IMR-90 (cell line): ENCODE results near the gene PGLYRP3. TPM values are rescaled to one million over a fixed set of nuclear protein-coding genes. Genes with fewer than 3 reads are reported as not detected.

Experiments used
- ATAC-seq: fragments of 200-7000 bp; cut with Tn5 transposase; 2 replicates; pipeline ENCODE4 v1.9.1; 2020; ENCODE audit warnings: low read depth, mild to moderate bottlenecking, moderate library complexity
- BruUV-seq: library from RNA; stranded (reverse); fragments of 400-500 nt; replicated peaks from 2 replicates; lab custom pipeline; 2021; lab: Mats Ljungman, UMichigan
- CTCF ChIA-PET: fragments of 300-600 bp; formaldehyde crosslinking; extraction: SDS; loops from one replicate; lab custom pipeline; 2021; ENCODE audit warnings: antibody characterized with exemption; lab: Yijun Ruan, JAX
- POLR2A ChIA-PET: fragments of 300-600 bp; sonication (Branson Sonifier 250); formaldehyde crosslinking; loops from one replicate; lab custom pipeline; 2022; ENCODE audit warnings: antibody characterized with exemption; ENCODE audit not compliant: unreplicated experiment; lab: Charles Lee
- DNase-seq: peaks from one replicate; pipeline ENCODE4 v3.0.0; 2013
- H2AFZ ChIP-seq: replicated peaks from 2 replicates; pipeline ENCODE3; 2013; ENCODE audit warnings: low read length, mild to moderate bottlenecking; ENCODE audit not compliant: poor library complexity
- H2AK5ac ChIP-seq: 2 replicates; pipeline ENCODE4 v1.6.1; 2013; ENCODE audit warnings: low read depth, low read length, inconsistent platforms
- H2AK9ac ChIP-seq: replicated peaks from 2 replicates; pipeline ENCODE3; 2013; ENCODE audit warnings: mild to moderate bottlenecking, low read depth, low read length, moderate library complexity; ENCODE audit not compliant: poor library complexity
- H2BK120ac ChIP-seq: 2 replicates; pipeline ENCODE4 v1.6.1; 2013; ENCODE audit warnings: low read depth, low read length, inconsistent platforms
- H2BK15ac ChIP-seq: 3 replicates; pipeline ENCODE4 v1.6.1; 2013; ENCODE audit warnings: low read depth, low read length, inconsistent platforms
- H2BK20ac ChIP-seq: 2 replicates; pipeline ENCODE4 v1.6.1; 2013; ENCODE audit warnings: low read depth, mild to moderate bottlenecking, inconsistent platforms, low read length, moderate library complexity
- H2BK5ac ChIP-seq: 2 replicates; pipeline ENCODE4 v1.6.1; 2013; ENCODE audit warnings: mild to moderate bottlenecking, low read depth, low read length, inconsistent platforms; ENCODE audit not compliant: poor library complexity, severe bottlenecking
- H3K14ac ChIP-seq: replicated peaks from 2 replicates; pipeline ENCODE4 v1.6.1; 2013; ENCODE audit warnings: low read depth, low read length, inconsistent platforms
- H3K18ac ChIP-seq: 2 replicates; pipeline ENCODE4 v1.6.1; 2013; ENCODE audit warnings: low read depth, low read length, control low read depth
- H3K23ac ChIP-seq: 2 replicates; pipeline ENCODE4 v1.6.1; 2013; ENCODE audit warnings: low read depth, low read length, inconsistent platforms
- H3K27ac ChIP-seq: 2 replicates; pipeline ENCODE4 v1.5.1; 2013; ENCODE audit warnings: mild to moderate bottlenecking, control low read depth, low read length; ENCODE audit not compliant: insufficient read depth
- H3K27me3 ChIP-seq: 2 replicates; pipeline ENCODE4 v1.6.1; 2013; ENCODE audit warnings: low read length; ENCODE audit not compliant: control insufficient read depth, insufficient read depth
- H3K36me3 ChIP-seq: 2 replicates; pipeline ENCODE4 v1.6.1; 2013; ENCODE audit warnings: low read length, mixed read lengths; ENCODE audit not compliant: control insufficient read depth, insufficient read depth
- H3K4ac ChIP-seq: 2 replicates; pipeline ENCODE4 v1.6.1; 2013; ENCODE audit warnings: low read depth, low read length, inconsistent platforms
- H3K4me1 ChIP-seq: 2 replicates; pipeline ENCODE4 v1.6.1; 2013; ENCODE audit warnings: low read length, mixed read lengths; ENCODE audit not compliant: control insufficient read depth, insufficient read depth
- H3K4me2 ChIP-seq: 2 replicates; pipeline ENCODE4 v1.6.1; 2013; ENCODE audit warnings: low read depth, mild to moderate bottlenecking, control low read depth, low read length, moderate library complexity
- H3K4me3 ChIP-seq: 2 replicates; pipeline ENCODE4 v1.5.1; 2013; ENCODE audit warnings: low read depth, mild to moderate bottlenecking, control low read depth, low read length, moderate library complexity; ENCODE audit not compliant: insufficient read depth
- H3K56ac ChIP-seq: 2 replicates; pipeline ENCODE4 v1.6.1; 2013; ENCODE audit warnings: low read length, inconsistent platforms; ENCODE audit not compliant: insufficient read depth; ENCODE audit errors: extremely low read depth
- H3K79me1 ChIP-seq, 2 experiments: 2 replicates each; pipeline ENCODE4 v1.6.1; 2013; ENCODE audit warnings: low read length in 2 of 2, inconsistent platforms in 1 of 2, low read depth in 1 of 2
- H3K9ac ChIP-seq: 2 replicates; pipeline ENCODE4 v1.6.1; 2013; ENCODE audit warnings: low read depth, low read length, control low read depth
- H3K9me1 ChIP-seq: 2 replicates; pipeline ENCODE4 v1.6.1; 2013; ENCODE audit warnings: low read length, inconsistent platforms; ENCODE audit not compliant: insufficient read depth
- H3K9me3 ChIP-seq: 2 replicates; pipeline ENCODE4 v1.6.1; 2013; ENCODE audit warnings: low read length; ENCODE audit not compliant: control insufficient read depth, insufficient read depth
- H4K20me1 ChIP-seq: 2 replicates; pipeline ENCODE4 v1.6.1; 2013; ENCODE audit warnings: low read length, inconsistent platforms; ENCODE audit not compliant: insufficient read depth
- H4K5ac ChIP-seq: 2 replicates; pipeline ENCODE4 v1.6.1; 2013; ENCODE audit warnings: mild to moderate bottlenecking, low read depth, low read length, control low read depth
- H4K8ac ChIP-seq, 2 experiments: 2 replicates each; pipeline ENCODE4 v1.6.1; 2013; ENCODE audit warnings: low read depth in 2 of 2, low read length in 2 of 2, control low read depth in 1 of 2, inconsistent platforms in 1 of 2
- H4K91ac ChIP-seq: 2 replicates; pipeline ENCODE4 v1.6.1; 2013; ENCODE audit warnings: low read depth, low read length, inconsistent platforms; ENCODE audit not compliant: insufficient read depth
- BHLHE40 ChIP-seq: fragments of 150-350 bp; IDR thresholded peaks from 2 replicates; pipeline ENCODE4 v1.6.1; 2016; ENCODE audit warnings: mild to moderate bottlenecking, low read depth, low read length
- CEBPB ChIP-seq: IDR thresholded peaks from 2 replicates; pipeline ENCODE4 v1.6.1; 2012; ENCODE audit warnings: low read depth, low read length, improper control_type of control experiment
- CHD1 ChIP-seq: IDR thresholded peaks from 2 replicates; pipeline ENCODE4 v1.6.1; 2012; ENCODE audit warnings: low read depth, low read length, improper control_type of control experiment
- CTCF ChIP-seq: conservative IDR thresholded peaks from 2 replicates; pipeline ENCODE4 v1.5.1; 2012; ENCODE audit warnings: mild to moderate bottlenecking, low read depth, low read length, improper control_type of control experiment
- ELK1 ChIP-seq: fragments of 150-350 bp; IDR thresholded peaks from 2 replicates; pipeline ENCODE4 v1.6.1; 2016; ENCODE audit warnings: low read depth, mild to moderate bottlenecking, low read length, moderate library complexity, borderline replicate concordance
- FOS ChIP-seq: fragments of 150-350 bp; IDR thresholded peaks from 2 replicates; pipeline ENCODE4 v1.6.1; 2016; ENCODE audit warnings: low read depth, low read length
- MAFK ChIP-seq: IDR thresholded peaks from 2 replicates; pipeline ENCODE4 v1.6.1; 2012; ENCODE audit warnings: low read depth, low read length, improper control_type of control experiment
- MAZ ChIP-seq: IDR thresholded peaks from 2 replicates; pipeline ENCODE4 v1.6.1; 2012; ENCODE audit warnings: low read depth, mild to moderate bottlenecking, low read length, improper control_type of control experiment, moderate library complexity, borderline replicate concordance
- MXI1 ChIP-seq: IDR thresholded peaks from 2 replicates; pipeline ENCODE4 v1.6.1; 2012; ENCODE audit warnings: low read depth, mild to moderate bottlenecking, low read length, moderate library complexity, borderline replicate concordance
- NFE2L2 ChIP-seq: fragments of 150-350 bp; IDR thresholded peaks from 2 replicates; pipeline ENCODE4 v1.6.1; 2016; ENCODE audit warnings: low read depth, mild to moderate bottlenecking, low read length
- POLR2A ChIP-seq: IDR thresholded peaks from 2 replicates; pipeline ENCODE4 v1.6.1; 2012; ENCODE audit warnings: mild to moderate bottlenecking, low read depth, low read length
- RAD21 ChIP-seq: IDR thresholded peaks from 2 replicates; pipeline ENCODE4 v1.6.1; 2012; ENCODE audit warnings: low read length, improper control_type of control experiment
- RCOR1 ChIP-seq: IDR thresholded peaks from 2 replicates; pipeline ENCODE4 v1.6.1; 2012; ENCODE audit warnings: mild to moderate bottlenecking, low read length, improper control_type of control experiment; ENCODE audit not compliant: insufficient replicate concordance
- RFX5 ChIP-seq: IDR thresholded peaks from 2 replicates; pipeline ENCODE4 v1.8.0; 2012; ENCODE audit warnings: low read depth, mild to moderate bottlenecking, low read length, moderate library complexity
- SMC3 ChIP-seq: fragments of 150-350 bp; IDR thresholded peaks from 2 replicates; pipeline ENCODE4 v1.6.1; 2016; ENCODE audit warnings: low read depth, mild to moderate bottlenecking, antibody characterized with exemption, low read length, moderate library complexity
- USF2 ChIP-seq: fragments of 150-350 bp; IDR thresholded peaks from 2 replicates; pipeline ENCODE4 v1.6.1; 2017; ENCODE audit warnings: mild to moderate bottlenecking, antibody characterized with exemption, low read length, low read depth
- WGBS, 2 experiments: methylation state at CpG; one replicate each; pipeline versions ENCODE4 v1.1.5 to v1.1.7; 2013; ENCODE audit warnings: missing lambda C conversion rate in 2 of 2; ENCODE audit not compliant: insufficient read length in 1 of 2; ENCODE audit errors: extremely low coverage in 2 of 2; 5-methylcytosine and 5-hydroxymethylcytosine counted together
- dilution Hi-C: fragments of 300-500 bp; cut with HindIII; formaldehyde crosslinking; loops from one replicate; pipeline ENCODE4 v1.14.3; 2018; ENCODE audit warnings: low sequenced_read_pairs; ENCODE audit not compliant: unreplicated experiment
- in situ Hi-C: fragments of 300-500 bp; cut with MboI; formaldehyde crosslinking; loops from 3 replicates; pipeline ENCODE4 v1.14.3; 2019; ENCODE audit warnings: low sequenced_read_pairs, inconsistent platforms, mixed read lengths
- intact Hi-C: fragments of 100-400 bp; cut with micrococcal nuclease; formaldehyde crosslinking; loops from 2 replicates; pipeline ENCODE4 v1.10.0; 2022
- polyA plus RNA-seq, 3 experiments: library from polyadenylated mRNA; depleted of rRNA; stranded (reverse); fragments of >200 nt; gene quantifications; 2 replicates each; pipeline ENCODE4 v1.2.3, GENCODE V29; 2012; ENCODE audit warnings: low replicate concordance in 1 of 3
- total RNA-seq: library from RNA; depleted of rRNA; stranded (reverse); fragments of >200 nt; gene quantifications from 2 replicates; pipeline ENCODE4 v1.2.3, GENCODE V29; 2012

Gene PGLYRP3
- total and polyA plus RNA-seq, 2 of the 4 experiments (the other 2 are of a cell fraction), result not detected

GRCh38 chr1:153248176-153248879, 64.4 kb downstream of the PGLYRP3 start:
- in situ Hi-C loops, result no loop called here
- ATAC-seq (no peak), DNase-seq (no peak)
- Histone ChIP-seq H4K5ac (no peak overlapping the region), H2AFZ (no peak overlapping the region), H4K8ac (no peak overlapping the region), H3K9me3 (no peaks in the 10 kb centered on the region), H3K36me3 (no peaks in the 10 kb centered on the region), H4K20me1 (no peaks in the 10 kb centered on the region), H2AK9ac (no peak overlapping the region), H3K9ac (no peak overlapping the region), H3K79me1 (no peaks in the 10 kb centered on the region), H2AK5ac (no peak overlapping the region), H3K9me1 (no peaks in the 10 kb centered on the region), H3K4ac (no peak overlapping the region), H3K56ac (no peak overlapping the region), H3K23ac (no peak overlapping the region), H3K27me3 (no peaks in the 10 kb centered on the region), H4K91ac (no peak overlapping the region), H3K4me3 (no peak overlapping the region), H3K14ac (no peak overlapping the region), H3K4me2 (no peak overlapping the region), H3K27ac (no peak overlapping the region), H2BK15ac (no peak overlapping the region), H2BK5ac (no peak overlapping the region), H3K4me1 (no peaks in the 10 kb centered on the region), H3K18ac (no peak overlapping the region), H2BK120ac (no peak overlapping the region), H2BK20ac (no peak overlapping the region)
- ChIA-PET CTCF (no interaction called here), POLR2A (no interaction called here)
- TF ChIP-seq MAZ (no peak), POLR2A (no peak), RAD21 (no peak), MAFK (no peak), SMC3 (no peak), MXI1 (no peak), USF2 (no peak), CHD1 (no peak), BHLHE40 (no peak), ELK1 (no peak), CTCF (no peak), RCOR1 (no peak), RFX5 (no peak), CEBPB (no peak), NFE2L2 (no peak), FOS (no peak)
- intact Hi-C loops, result no loop called here
- BruUV-seq, result no TSS peak
- dilution Hi-C loops, result no loop called here
- WGBS, 2 experiments, result no CpG with 5 or more reads among the region's 5 CpGs
